Progenitor cell of endocrine pancreas (in vitro differentiated cells): Measurements from ENCODE around the gene NFE2. TPM values are rescaled to one million over a fixed set of nuclear protein-coding genes. Genes with fewer than 3 reads are reported as not detected.

Experiments used
- DNase-seq: peaks from one replicate; pipeline ENCODE4 v3.0.0; 2021; ENCODE audit warnings: low spot score; ENCODE audit not compliant: unreplicated experiment
- H3K27ac Mint-ChIP-seq: 2 replicates; pipeline ENCODE4 v1.8.0; 2021; ENCODE audit warnings: mild to moderate bottlenecking, moderate library complexity, mixed read lengths
- H3K27me3 Mint-ChIP-seq: 2 replicates; pipeline ENCODE4 v1.8.0; 2021; ENCODE audit warnings: mixed read lengths
- H3K36me3 Mint-ChIP-seq: 2 replicates; pipeline ENCODE4 v1.8.0; 2022; ENCODE audit warnings: mixed read lengths; ENCODE audit not compliant: insufficient read depth
- H3K4me1 Mint-ChIP-seq: 2 replicates; pipeline ENCODE4 v1.8.0; 2021; ENCODE audit warnings: low read depth, mixed read lengths
- H3K4me3 Mint-ChIP-seq: 2 replicates; pipeline ENCODE4 v1.8.0; 2021; ENCODE audit warnings: low read depth, mild to moderate bottlenecking, moderate library complexity, mixed read lengths
- H3K9me3 Mint-ChIP-seq: 2 replicates; pipeline ENCODE4 v1.8.0; 2021; ENCODE audit warnings: low read depth, mixed read lengths
- CTCF ChIP-seq: fragments of 200-600 bp; sonication (generic); IDR thresholded peaks from one replicate; pipeline ENCODE4 v1.5.0; 2021; ENCODE audit warnings: antibody characterized with exemption, mild to moderate bottlenecking; ENCODE audit not compliant: unreplicated experiment
- total RNA-seq: library from RNA; stranded (reverse); gene quantifications from 2 replicates; pipeline ENCODE4 v1.2.1, GENCODE V29; 2021

Gene NFE2
- total RNA-seq, 1 donor from 2014 or later = 17.9 TPM

GRCh38 chr12:54294953-54295566 is 5.8 kb downstream of the NFE2 start:
- Mint-ChIP-seq H3K9me3 (no peaks in the 10 kb centered on the region), H3K27ac (peak overlapping the region; percentile 20)
- TF ChIP-seq CTCF = no peak

GRCh38 chr12:54294152-54294952 is 6.5 kb downstream of the NFE2 start:
- Mint-ChIP-seq H3K27me3 (no peaks in the 10 kb centered on the region), H3K9me3 (no peaks in the 10 kb centered on the region), H3K36me3 (peaks cover 11% of the 10 kb centered on the region), H3K4me1 (peaks cover 24% of the 10 kb centered on the region), H3K4me3 (no peak overlapping the region), H3K27ac (no peak overlapping the region)
- peak; percentile 67 for TF ChIP-seq CTCF
- DNase-seq = peak; percentile 33

More at GRCh38 chr12:54294953-54295566, 5.8 kb downstream of the NFE2 start:
- peaks cover 9% of the 10 kb centered on the region for H3K36me3 Mint-ChIP-seq
- DNase-seq = no peak
- H3K4me3 Mint-ChIP-seq = no peak overlapping the region
- no peaks in the 10 kb centered on the region for H3K27me3 Mint-ChIP-seq
- H3K4me1 Mint-ChIP-seq = peaks cover 30% of the 10 kb centered on the region

- Mint-ChIP-seq H3K27ac (no peak overlapping the region), H3K4me1 (peaks cover 20% of the 10 kb centered on the region), H3K27me3 (no peaks in the 10 kb centered on the region), H3K36me3 (peaks cover 11% of the 10 kb centered on the region), H3K9me3 (no peaks in the 10 kb centered on the region), H3K4me3 (no peak overlapping the region)
- DNase-seq = no peak
- TF ChIP-seq CTCF = no peak
Observed at GRCh38 chr12:54292931-54293241, 7.9 kb downstream of the NFE2 start.

- Mint-ChIP-seq H3K4me3 (no peak overlapping the region), H3K9me3 (no peaks in the 10 kb centered on the region), H3K4me1 (peaks cover 19% of the 10 kb centered on the region), H3K27ac (no peak overlapping the region), H3K27me3 (no peaks in the 10 kb centered on the region), H3K36me3 (peaks cover 12% of the 10 kb centered on the region)
- no peak for DNase-seq
- TF ChIP-seq CTCF = no peak
Observed at GRCh38 chr12:54292083-54292930, 8.5 kb downstream of the NFE2 start.
